PC-3 (cell line): ENCODE results near the gene WHRN. TPM values are rescaled to one million over a fixed set of nuclear protein-coding genes. Genes with fewer than 3 reads are reported as not detected.

Experiments used
- ATAC-seq: fragments of 200-7000 bp; cut with Tn5 transposase; 2 replicates; pipeline ENCODE4 v1.9.1; 2020; ENCODE audit warnings: mild to moderate bottlenecking, moderate library complexity
- BruUV-seq: library from RNA; stranded (reverse); fragments of 400-500 nt; replicated peaks from 2 replicates; lab custom pipeline; 2021; lab: Mats Ljungman, UMichigan
- CTCF ChIA-PET: fragments of 300-600 bp; sonication (Branson Sonifier 250); formaldehyde crosslinking; loops from one replicate; lab custom pipeline; 2022; ENCODE audit warnings: antibody characterized with exemption; lab: Charles Lee
- POLR2A ChIA-PET: fragments of 300-600 bp; sonication (Branson Sonifier 250); formaldehyde crosslinking; loops from one replicate; lab custom pipeline; 2022; ENCODE audit warnings: antibody characterized with exemption; ENCODE audit not compliant: unreplicated experiment; lab: Charles Lee
- DNase-seq: peaks from one replicate; pipeline ENCODE4 v3.0.0-alpha.2; 2015
- H2AFZ ChIP-seq: fragments of 300-600 bp; sonication (generic); 2 replicates; pipeline ENCODE4 v1.6.0; 2016; ENCODE audit warnings: antibody characterized with exemption, low read length
- H3F3A ChIP-seq: fragments of 300-600 bp; sonication (generic); one replicate; pipeline ENCODE4 v1.6.0; 2017; ENCODE audit warnings: antibody characterized with exemption, low read length, control low read depth, mild to moderate bottlenecking; ENCODE audit not compliant: unreplicated experiment
- H3K27ac ChIP-seq: fragments of 300-600 bp; sonication (generic); 2 replicates; pipeline ENCODE4 v1.5.1; 2016; ENCODE audit warnings: mild to moderate bottlenecking, low read length
- H3K27me3 ChIP-seq: fragments of 300-600 bp; sonication (generic); 2 replicates; pipeline ENCODE4 v1.6.1; 2016; ENCODE audit warnings: low read length, mixed read lengths
- H3K36me3 ChIP-seq: fragments of 300-600 bp; sonication (generic); 2 replicates; pipeline ENCODE4 v1.6.1; 2016; ENCODE audit warnings: low read depth, mixed run types, low read length, mixed read lengths
- H3K4me1 ChIP-seq: fragments of 300-600 bp; sonication (generic); 2 replicates; pipeline ENCODE4 v1.5.1; 2016; ENCODE audit warnings: low read length; ENCODE audit not compliant: insufficient read depth
- H3K4me2 ChIP-seq: fragments of 300-600 bp; sonication (generic); 2 replicates; pipeline ENCODE4 v1.6.0; 2016; ENCODE audit warnings: low read length
- H3K4me3 ChIP-seq: fragments of 300-600 bp; sonication (generic); 2 replicates; pipeline ENCODE4 v1.5.1; 2016; ENCODE audit warnings: mild to moderate bottlenecking, low read length, mixed read lengths
- H3K79me2 ChIP-seq: fragments of 300-600 bp; sonication (generic); 2 replicates; pipeline ENCODE4 v1.6.1; 2017; ENCODE audit warnings: low read length, mixed read lengths
- H3K9ac ChIP-seq: fragments of 300-600 bp; sonication (generic); 2 replicates; pipeline ENCODE4 v1.6.0; 2016; ENCODE audit warnings: mild to moderate bottlenecking, low read length
- H3K9me2 ChIP-seq: fragments of 300-600 bp; sonication (generic); replicated peaks from 2 replicates; pipeline ENCODE4 v1.6.1; 2016; ENCODE audit warnings: mixed run types, low read length, mixed read lengths
- H3K9me3 ChIP-seq: fragments of 300-600 bp; sonication (generic); 2 replicates; pipeline ENCODE4 v1.6.1; 2016; ENCODE audit warnings: low read length, mixed read lengths
- H4K20me1 ChIP-seq: fragments of 300-600 bp; sonication (generic); 2 replicates; pipeline ENCODE4 v1.6.1; 2016; ENCODE audit warnings: low read length, mixed read lengths
- EZH2 ChIP-seq: fragments of 300-600 bp; sonication (generic); IDR thresholded peaks from one replicate; pipeline ENCODE4 v1.6.1; 2017; ENCODE audit warnings: antibody characterized with exemption, mild to moderate bottlenecking, low read length; ENCODE audit not compliant: unreplicated experiment
- EZH2phosphoT487 ChIP-seq: fragments of 300-600 bp; sonication (generic); IDR thresholded peaks from 2 replicates; pipeline ENCODE4 v1.6.1; 2018; ENCODE audit warnings: mild to moderate bottlenecking, antibody characterized with exemption, low read length, borderline replicate concordance
- intact Hi-C: fragments of 100-400 bp; cut with micrococcal nuclease; formaldehyde crosslinking; loops from 2 replicates; pipeline ENCODE4 v1.9.0; 2023
- total RNA-seq: library from RNA; depleted of rRNA; stranded (reverse); fragments of >200 nt; gene quantifications from 2 replicates; pipeline ENCODE4 v1.2.3, GENCODE V29; 2014
- TF ChIP-seq, protein P1 (sequence below): fragments of 300-600 bp; sonication (generic); conservative IDR thresholded peaks from 2 replicates; pipeline ENCODE4 v1.5.1; 2017; ENCODE audit warnings: antibody characterized with exemption, low read depth, mild to moderate bottlenecking, low read length

The WHRN gene
- total RNA-seq, 1 experiment from 2014 or later = 10.5 TPM

GRCh38 chr9:114470121-114470520 lies 35.2 kb downstream of the WHRN start:
- H3K4me1 ChIP-seq = no peaks in the 10 kb centered on the region
- POLR2A ChIA-PET = no interaction called here
- H3F3A ChIP-seq = no peaks in the 10 kb centered on the region

DNA sequence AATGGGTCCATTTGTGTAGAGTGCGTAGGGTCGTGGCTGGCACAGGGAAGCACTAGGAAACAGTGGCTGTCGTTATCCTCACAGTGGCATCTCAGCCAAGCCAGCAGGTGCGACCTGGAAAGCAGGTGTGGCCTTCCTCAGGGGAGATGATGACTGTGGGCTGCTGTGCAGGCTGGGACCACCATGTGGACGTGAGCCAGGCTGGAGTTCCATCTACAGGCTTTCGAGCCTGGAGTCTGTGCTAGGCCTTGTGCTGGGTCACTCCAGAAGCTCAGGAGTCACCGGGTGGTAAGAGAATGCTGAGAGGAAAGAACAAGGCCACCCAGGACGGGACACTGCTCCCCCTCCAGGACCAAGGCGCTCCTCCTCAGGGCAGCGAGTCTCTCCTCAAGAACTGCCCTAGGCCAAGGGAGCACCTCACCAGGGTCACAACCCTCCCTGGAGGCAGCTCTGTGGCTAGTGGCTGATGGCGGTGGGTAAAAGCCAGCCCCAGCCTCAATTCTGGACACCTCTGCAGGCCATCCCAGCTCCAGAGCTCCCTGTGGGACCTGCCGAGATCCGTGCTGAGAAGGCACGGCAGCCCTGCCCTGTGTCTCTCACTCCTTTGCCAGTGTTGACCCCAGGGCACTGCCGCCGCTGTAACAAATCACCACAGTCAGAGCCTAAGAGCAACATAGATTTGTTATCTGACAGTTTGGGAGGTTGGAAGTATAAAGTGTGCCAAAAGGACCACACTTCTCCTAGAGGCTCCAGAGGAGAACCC lies 36.0 kb downstream of the WHRN start:
- H3K9ac ChIP-seq = no peak overlapping the region
- no peak overlapping the region for H2AFZ ChIP-seq
- no peaks in the 10 kb centered on the region for H3K4me1 ChIP-seq
- H3K9me3 ChIP-seq = no peaks in the 10 kb centered on the region
- intact Hi-C loops = no loop called here
- TF ChIP-seq EZH2phosphoT487 (no peak), EZH2 (no peak)
- TF ChIP-seq, protein P1, sequence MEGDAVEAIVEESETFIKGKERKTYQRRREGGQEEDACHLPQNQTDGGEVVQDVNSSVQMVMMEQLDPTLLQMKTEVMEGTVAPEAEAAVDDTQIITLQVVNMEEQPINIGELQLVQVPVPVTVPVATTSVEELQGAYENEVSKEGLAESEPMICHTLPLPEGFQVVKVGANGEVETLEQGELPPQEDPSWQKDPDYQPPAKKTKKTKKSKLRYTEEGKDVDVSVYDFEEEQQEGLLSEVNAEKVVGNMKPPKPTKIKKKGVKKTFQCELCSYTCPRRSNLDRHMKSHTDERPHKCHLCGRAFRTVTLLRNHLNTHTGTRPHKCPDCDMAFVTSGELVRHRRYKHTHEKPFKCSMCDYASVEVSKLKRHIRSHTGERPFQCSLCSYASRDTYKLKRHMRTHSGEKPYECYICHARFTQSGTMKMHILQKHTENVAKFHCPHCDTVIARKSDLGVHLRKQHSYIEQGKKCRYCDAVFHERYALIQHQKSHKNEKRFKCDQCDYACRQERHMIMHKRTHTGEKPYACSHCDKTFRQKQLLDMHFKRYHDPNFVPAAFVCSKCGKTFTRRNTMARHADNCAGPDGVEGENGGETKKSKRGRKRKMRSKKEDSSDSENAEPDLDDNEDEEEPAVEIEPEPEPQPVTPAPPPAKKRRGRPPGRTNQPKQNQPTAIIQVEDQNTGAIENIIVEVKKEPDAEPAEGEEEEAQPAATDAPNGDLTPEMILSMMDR = no peak
- H3K27me3 ChIP-seq = no peaks in the 10 kb centered on the region
- no peaks in the 10 kb centered on the region for H4K20me1 ChIP-seq
- ATAC-seq = no peak
- POLR2A ChIA-PET = no interaction called here
- H3K27ac ChIP-seq = no peak overlapping the region
- no peak for DNase-seq
- no peaks in the 10 kb centered on the region for H3K79me2 ChIP-seq
- no peaks in the 10 kb centered on the region for H3K9me2 ChIP-seq
- no peak overlapping the region for H3K4me2 ChIP-seq
- no peaks in the 10 kb centered on the region for H3K36me3 ChIP-seq
- H3K4me3 ChIP-seq = no peak overlapping the region
- BruUV-seq = no TSS peak
- H3F3A ChIP-seq = no peaks in the 10 kb centered on the region
- CTCF ChIA-PET = no interaction called here

More at GRCh38 chr9:114470121-114470520, 35.2 kb downstream of the WHRN start:
- Histone ChIP-seq H3K4me2 (no peak overlapping the region), H3K79me2 (no peaks in the 10 kb centered on the region), H3K27ac (no peak overlapping the region), H3K9ac (no peak overlapping the region), H3K9me3 (no peaks in the 10 kb centered on the region), H4K20me1 (no peaks in the 10 kb centered on the region), H3K9me2 (no peaks in the 10 kb centered on the region), H3K4me3 (no peak overlapping the region), H3K36me3 (no peaks in the 10 kb centered on the region), H2AFZ (no peak overlapping the region), H3K27me3 (no peaks in the 10 kb centered on the region)
- DNase-seq (no peak), ATAC-seq (no peak)
- BruUV-seq = no TSS peak
- intact Hi-C loops = no loop called here
- CTCF ChIA-PET = no interaction called here
- no peak for TF ChIP-seq EZH2
- no peak for TF ChIP-seq EZH2phosphoT487
- TF ChIP-seq, protein P1 = no peak

- no peaks in the 10 kb centered on the region for H3F3A ChIP-seq
- no peak overlapping the region for H3K27ac ChIP-seq
- no peaks in the 10 kb centered on the region for H3K27me3 ChIP-seq
- no peak overlapping the region for H3K4me3 ChIP-seq
- no peaks in the 10 kb centered on the region for H3K9me3 ChIP-seq
- no peak overlapping the region for H3K4me2 ChIP-seq
- no peaks in the 10 kb centered on the region for H4K20me1 ChIP-seq
- H3K9me2 ChIP-seq = no peaks in the 10 kb centered on the region
- no peak overlapping the region for H3K9ac ChIP-seq
- intact Hi-C loops = no loop called here
- H3K79me2 ChIP-seq = no peaks in the 10 kb centered on the region
- BruUV-seq = no TSS peak
- TF ChIP-seq EZH2 = no peak
- TF ChIP-seq, protein P1 = no peak
- TF ChIP-seq EZH2phosphoT487 = no peak
- H3K36me3 ChIP-seq = no peaks in the 10 kb centered on the region
- ATAC-seq (no peak), DNase-seq (no peak)
- no peaks in the 10 kb centered on the region for H3K4me1 ChIP-seq
- no peak overlapping the region for H2AFZ ChIP-seq
- ChIA-PET POLR2A (no interaction called here), CTCF (no interaction called here)
These were observed 37.4 kb downstream of the WHRN start for GRCh38 chr9:114467910-114468309.
